Stimulated activated CD8-positive, alpha-beta memory T cell treated with anti-CD3 and anti-CD28 coated beads, Interleukin-12 subunit alpha, Interleukin-12 subunit beta, amount 100 ng/mL, for 1 hour (primary cell): Measurements from ENCODE around the gene PLD2.
"Not testable (repeated sequence)": the region's sequence is repeated elsewhere in the genome, so short reads cannot be mapped to it uniquely, and the experiment has no call there.

Experiments used
- DNase-seq: peaks from one replicate; pipeline ENCODE4 v3.0.0-alpha.2; 2020; ENCODE audit warnings: low read depth

Gene PLD2

GRCh38 chr17:4857347-4857746, 50.4 kb downstream of the PLD2 start:
- DNase-seq: not testable (repeated sequence)

- DNase-seq: no peak
Observed at GRCh38 chr17:4858068-4858881, 51.3 kb downstream of the PLD2 start.

- DNase-seq: no peak
Observed at GRCh38 chr17:4858882-4859260, 51.9 kb downstream of the PLD2 start.

GRCh38 chr17:4859816-4860625, 53.1 kb downstream of the PLD2 start:
- no peak for DNase-seq

GRCh38 chr17:4860651-4861050, 53.7 kb downstream of the PLD2 start:
- DNase-seq: no peak

GRCh38 chr17:4861052-4861451, 54.1 kb downstream of the PLD2 start:
- DNase-seq: no peak

- no peak for DNase-seq
Observed at GRCh38 chr17:4862720-4863119, 55.8 kb downstream of the PLD2 start.

- no peak for DNase-seq
Observed at GRCh38 chr17:4863321-4863720, 56.4 kb downstream of the PLD2 start.

GRCh38 chr17:4867535-4867934, 60.6 kb downstream of the PLD2 start:
- DNase-seq: not testable (repeated sequence)

- not testable (repeated sequence) for DNase-seq
Observed at GRCh38 chr17:4869058-4869998, 62.4 kb downstream of the PLD2 start.

GRCh38 chr17:4870855-4871254, 63.9 kb downstream of the PLD2 start:
- no peak for DNase-seq

GRCh38 chr17:4872786-4873185, 65.8 kb downstream of the PLD2 start:
- no peak for DNase-seq
